ENCODE results near the gene EPHB4. TPM values are rescaled to one million over a fixed set of nuclear protein-coding genes. Genes with fewer than 3 reads are reported as not detected.

EPHB4 gene
- total and polyA plus RNA-seq, 12 donors, result 13.8 to 41.6 (median 21.0) TPM

GRCh38 chr7:100791881-100792666 lies 35.2 kb downstream of the EPHB4 start:
- Histone ChIP-seq H3K4me1 (no peaks in the 10 kb centered on the region), H3K4me3 (no peak overlapping the region), H3K36me3 (no peaks in the 10 kb centered on the region), H3K27me3 (peaks cover 0 to 53% (median 15%) of the 10 kb centered on the region in 7 donors), H3K9me3 (no peaks in the 10 kb centered on the region), H3K27ac (no peak overlapping the region)
- TF ChIP-seq CTCF (IDR thresholded peaks at IDR 0.05), result no peak
- intact Hi-C loops (cut with DNase I), result no loop called here
- 81 to 82% methylated on average over 26 of the region's 26 CpGs for WGBS, 2 donors
- DNase-seq, result no peak
- ATAC-seq, result peak in 1 of 8 donors; percentile 29

GRCh38 chr7:100789055-100789454 lies 38.3 kb downstream of the EPHB4 start:
- peaks cover 4 to 58% (median 29%) of the 10 kb centered on the region in 7 donors for H3K27me3 ChIP-seq
- H3K4me1 ChIP-seq, result no peaks in the 10 kb centered on the region
- TF ChIP-seq CTCF (IDR thresholded peaks at IDR 0.05), result no peak
- 48 to 49% methylated on average over 9 of the region's 9 CpGs for WGBS, 2 donors
- H3K9me3 ChIP-seq, result peaks cover 0 to 8% (median 0%) of the 10 kb centered on the region in 11 donors
- ATAC-seq, result no peak
- no peak overlapping the region for H3K4me3 ChIP-seq
- H3K27ac ChIP-seq, result no peak overlapping the region
- DNase-seq, result no peak
- intact Hi-C loops (cut with DNase I), result no loop called here
- no peaks in the 10 kb centered on the region for H3K36me3 ChIP-seq

- Histone ChIP-seq H3K4me1 (no peaks in the 10 kb centered on the region), H3K27ac (no peak overlapping the region), H3K9me3 (peaks cover 0 to 23% (median 0%) of the 10 kb centered on the region in 11 donors), H3K36me3 (no peaks in the 10 kb centered on the region), H3K27me3 (peaks cover 0 to 43% (median 20%) of the 10 kb centered on the region in 7 donors), H3K4me3 (no peak overlapping the region)
- DNase-seq, result no peak
- WGBS, 2 donors, result 92 to 94% methylated on average over 1 of the region's 1 CpG
- no peak for TF ChIP-seq CTCF (IDR thresholded peaks at IDR 0.05)
- ATAC-seq, result no peak
- intact Hi-C loops (cut with DNase I), result no loop called here
Observed at GRCh38 chr7:100786323-100786722, 41.0 kb downstream of the EPHB4 start.

- intact Hi-C loops (cut with DNase I), result no loop called here
- no peak overlapping the region for H3K27ac ChIP-seq
- H3K4me1 ChIP-seq, result no peaks in the 10 kb centered on the region
- DNase-seq, result no peak
- H3K9me3 ChIP-seq, result peaks cover 0 to 23% (median 0%) of the 10 kb centered on the region in 11 donors
- H3K36me3 ChIP-seq, result no peaks in the 10 kb centered on the region
- H3K4me3 ChIP-seq, result no peak overlapping the region
- peaks cover 0 to 47% (median 21%) of the 10 kb centered on the region in 7 donors for H3K27me3 ChIP-seq
- no peak for TF ChIP-seq CTCF (IDR thresholded peaks at IDR 0.05)
- WGBS, 2 donors, result 25 to 46% methylated on average over 17 of the region's 17 CpGs
- ATAC-seq, result no peak
Observed at GRCh38 chr7:100785878-100786277, 41.4 kb downstream of the EPHB4 start.
